Right lobe of liver (tissue), 4 donors: Measurements from ENCODE around the gene NPY4R.
"Not testable (repeated sequence)": the region's sequence is repeated elsewhere in the genome, so short reads cannot be mapped to it uniquely, and the experiment has no call there.

Experiments
- POLR2A ChIP-seq: fragments of 450-650 bp; IDR thresholded peaks from one replicate; pipeline ENCODE4 v1.6.1; 2017; ENCODE audit warnings: antibody characterized with exemption, mild to moderate bottlenecking
- TF ChIP-seq, protein P1 (sequence below), 4 donors: fragments of 200-600 bp in 3 of 4; fragments of 450-650 bp in 1 of 4; IDR thresholded peaks; one replicate each; pipeline versions ENCODE4 v1.5.1 to v1.8.0; 2016 to 2022; ENCODE audit warnings: antibody characterized with exemption in 4 of 4, mild to moderate bottlenecking in 2 of 4
- donor health status: DM: no; HTN: no; CAD: no.
- donor health status: DM: no; HTN: no; CAD: no.
- donor health status: DM: no; HTN: yes; CAD: no.

DNA sequence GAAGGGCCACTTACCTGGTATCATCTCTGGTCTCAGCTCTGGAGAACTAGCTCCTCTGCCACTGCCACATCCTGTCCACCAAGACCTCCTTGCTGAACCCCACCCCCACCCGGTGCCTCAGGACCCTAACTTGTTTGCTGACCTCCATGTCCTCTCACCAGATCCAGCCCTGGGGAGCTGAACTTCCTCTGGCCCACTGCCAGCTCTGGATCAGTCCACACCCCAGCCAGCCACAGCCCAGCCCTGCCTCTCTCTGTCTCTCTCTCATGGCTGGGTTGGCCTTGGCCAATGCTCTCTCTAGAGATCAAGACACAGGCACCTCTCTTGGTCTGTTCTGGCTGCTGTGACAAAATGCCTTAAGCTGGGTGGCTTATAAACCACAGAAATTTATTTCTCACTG, 14.4 kb downstream of the NPY4R start:
- not testable (repeated sequence) for TF ChIP-seq POLR2A
- TF ChIP-seq, protein P1, sequence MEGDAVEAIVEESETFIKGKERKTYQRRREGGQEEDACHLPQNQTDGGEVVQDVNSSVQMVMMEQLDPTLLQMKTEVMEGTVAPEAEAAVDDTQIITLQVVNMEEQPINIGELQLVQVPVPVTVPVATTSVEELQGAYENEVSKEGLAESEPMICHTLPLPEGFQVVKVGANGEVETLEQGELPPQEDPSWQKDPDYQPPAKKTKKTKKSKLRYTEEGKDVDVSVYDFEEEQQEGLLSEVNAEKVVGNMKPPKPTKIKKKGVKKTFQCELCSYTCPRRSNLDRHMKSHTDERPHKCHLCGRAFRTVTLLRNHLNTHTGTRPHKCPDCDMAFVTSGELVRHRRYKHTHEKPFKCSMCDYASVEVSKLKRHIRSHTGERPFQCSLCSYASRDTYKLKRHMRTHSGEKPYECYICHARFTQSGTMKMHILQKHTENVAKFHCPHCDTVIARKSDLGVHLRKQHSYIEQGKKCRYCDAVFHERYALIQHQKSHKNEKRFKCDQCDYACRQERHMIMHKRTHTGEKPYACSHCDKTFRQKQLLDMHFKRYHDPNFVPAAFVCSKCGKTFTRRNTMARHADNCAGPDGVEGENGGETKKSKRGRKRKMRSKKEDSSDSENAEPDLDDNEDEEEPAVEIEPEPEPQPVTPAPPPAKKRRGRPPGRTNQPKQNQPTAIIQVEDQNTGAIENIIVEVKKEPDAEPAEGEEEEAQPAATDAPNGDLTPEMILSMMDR (IDR thresholded peaks at IDR 0.05): not testable (repeated sequence)
